Measurements from ENCODE around the gene ACTL8.

ACTL8 gene

DNA sequence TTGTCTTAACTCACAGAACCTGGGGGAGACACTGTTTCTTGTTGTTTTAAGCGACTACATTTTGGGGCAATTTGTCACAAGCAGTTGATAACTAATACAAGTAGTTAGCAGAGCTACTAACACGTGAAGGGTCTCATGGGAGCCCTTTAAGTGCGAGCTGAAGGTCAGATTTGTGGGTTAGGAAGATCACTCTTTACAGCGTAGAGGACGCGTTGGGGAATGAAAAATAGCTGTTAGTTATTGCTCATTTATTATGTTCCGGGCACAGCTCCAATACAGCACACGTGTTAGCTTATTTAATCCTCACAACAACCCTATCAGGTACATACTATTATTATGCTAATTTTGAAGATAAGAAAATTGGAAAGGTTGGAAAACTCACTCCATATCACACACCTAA lies 95.9 kb downstream of the ACTL8 start:
- no peak for DNase-seq

DNA sequence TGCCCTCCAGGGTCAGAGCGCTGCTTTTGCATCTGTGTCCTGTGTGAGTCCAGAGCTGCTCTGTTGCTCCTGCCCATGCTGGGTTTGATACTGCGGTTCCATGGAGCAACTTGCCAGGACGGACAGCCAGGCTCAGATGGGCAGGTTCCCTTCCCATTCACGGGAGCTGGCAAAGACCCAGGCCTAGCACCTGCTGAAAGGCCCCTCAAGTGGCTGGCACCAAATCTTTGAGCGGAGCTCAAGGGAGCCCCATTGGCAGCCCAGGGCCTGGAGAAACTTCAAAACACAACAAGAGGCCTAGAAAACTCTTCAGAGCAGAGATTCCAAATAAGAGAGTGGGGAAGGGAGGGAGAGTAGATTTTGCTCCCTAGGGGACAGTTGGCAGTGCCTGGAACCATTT lies 97.2 kb downstream of the ACTL8 start:
- no peak for DNase-seq

- DNase-seq, result no peak
These were observed 98.3 kb downstream of the ACTL8 start for GRCh38 chr1:17853241-17853935.

DNA sequence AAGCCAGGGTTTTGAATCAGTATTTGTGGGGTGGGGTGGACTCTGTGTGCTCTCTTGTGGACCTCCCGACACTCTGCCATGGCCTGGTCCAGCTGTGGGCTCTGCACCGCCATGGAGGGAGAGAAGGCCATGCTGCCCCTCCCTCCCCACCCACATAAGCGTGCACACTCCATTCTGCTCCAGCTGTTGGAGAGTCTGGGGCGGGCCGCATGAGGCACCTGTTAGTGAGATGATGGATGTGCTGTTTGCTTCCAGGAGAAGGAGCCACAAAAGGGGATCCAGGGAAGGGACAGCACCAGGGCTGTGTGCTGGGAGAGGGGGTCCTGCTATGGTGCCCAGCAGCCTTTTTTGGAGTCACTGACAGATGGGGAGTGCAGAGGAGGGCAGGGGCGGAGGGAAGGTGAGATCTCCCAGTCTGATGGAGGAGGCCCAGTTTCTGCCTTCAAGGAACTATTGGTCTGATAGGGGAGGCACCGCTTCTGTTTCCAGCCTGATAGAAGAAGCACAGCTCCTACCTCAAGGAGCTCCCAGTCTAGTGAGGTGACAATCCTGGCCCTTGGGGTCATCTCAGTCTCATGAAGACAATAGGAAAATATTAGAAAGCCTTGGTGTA lies 101.5 kb downstream of the ACTL8 start:
- no peak for DNase-seq

- DNase-seq, result no peak
These were observed 102.0 kb downstream of the ACTL8 start for GRCh38 chr1:17857109-17857499.

- DNase-seq, result no peak
These were observed 102.9 kb downstream of the ACTL8 start for GRCh38 chr1:17857996-17858395.

DNA sequence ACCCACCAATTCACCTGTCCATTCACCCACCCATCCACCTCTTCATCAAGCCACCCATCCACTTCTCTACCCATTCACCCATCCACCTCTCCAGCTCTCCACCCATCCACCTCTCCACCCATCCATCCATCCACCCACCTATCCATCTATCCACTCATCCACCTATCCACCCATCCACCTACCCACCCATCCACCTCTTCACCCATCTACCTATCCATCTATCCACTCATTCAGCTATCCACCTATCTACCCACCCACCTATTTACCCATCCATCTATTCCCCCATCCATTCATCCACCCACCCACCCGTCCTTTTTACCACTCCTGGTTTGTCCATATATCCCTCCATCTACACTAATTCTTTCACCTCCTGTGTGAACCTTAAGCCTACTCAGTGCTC lies 105.7 kb downstream of the ACTL8 start:
- DNase-seq, result no peak

- DNase-seq, result no peak
These were observed 106.6 kb downstream of the ACTL8 start for GRCh38 chr1:17861685-17862084.

- DNase-seq, result no peak
These were observed 107.0 kb downstream of the ACTL8 start for GRCh38 chr1:17862121-17862520.

DNA sequence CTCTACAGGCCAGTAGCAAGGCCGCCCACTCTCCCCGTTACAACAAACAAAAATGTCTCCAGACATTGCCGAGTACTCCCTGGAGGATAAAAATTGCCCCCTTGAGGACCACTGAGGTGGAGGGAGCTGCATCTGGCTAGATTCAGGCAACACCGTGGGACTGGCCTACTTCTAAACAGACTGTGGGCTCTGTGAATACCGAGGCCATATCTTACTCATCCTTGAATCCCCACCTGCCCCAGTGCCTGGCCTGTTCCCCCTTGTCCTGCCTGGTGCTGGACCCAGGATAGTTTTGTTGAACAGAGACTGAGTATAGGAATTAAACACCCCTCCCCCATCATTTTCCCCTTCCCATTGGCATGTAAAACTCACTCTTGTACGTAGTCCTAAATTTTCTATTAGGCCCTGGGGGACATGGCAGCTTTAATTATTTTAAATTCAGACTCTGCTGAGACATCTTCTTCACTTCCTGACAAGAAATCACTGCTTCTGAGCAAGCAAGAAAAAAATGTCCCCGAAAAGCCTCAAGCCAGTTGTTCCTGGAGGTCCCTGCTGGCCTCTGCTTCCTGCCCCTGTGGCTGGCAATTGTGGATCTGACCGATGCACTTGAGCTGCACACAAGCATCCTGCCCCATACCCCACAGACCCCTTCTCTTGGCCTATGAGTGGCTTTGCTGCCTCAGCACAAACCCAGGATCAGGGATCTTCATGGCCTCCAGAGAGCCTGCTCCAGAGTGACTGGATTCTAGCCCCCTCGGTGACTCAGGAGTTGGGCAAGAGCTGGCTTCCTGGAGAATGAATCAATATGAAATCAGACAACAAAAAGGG lies 111.0 kb downstream of the ACTL8 start:
- no peak for DNase-seq

DNA sequence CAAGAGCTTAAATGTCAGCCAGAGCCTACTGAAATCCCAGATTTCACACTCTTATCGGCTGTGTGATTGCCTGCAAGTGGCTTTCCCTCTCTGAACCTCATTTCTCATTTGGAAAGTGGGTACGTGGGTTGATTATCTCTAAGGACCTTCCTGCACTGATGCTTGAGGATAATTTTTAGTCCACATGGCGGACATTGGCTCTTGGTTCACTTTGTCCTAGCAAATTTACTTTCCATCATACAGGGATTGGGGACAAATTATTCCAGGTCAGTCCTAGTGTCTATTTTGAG lies 111.6 kb downstream of the ACTL8 start:
- no peak for DNase-seq

GRCh38 chr1:17867470-17867869 lies 112.3 kb downstream of the ACTL8 start:
- DNase-seq, result no peak

DNA sequence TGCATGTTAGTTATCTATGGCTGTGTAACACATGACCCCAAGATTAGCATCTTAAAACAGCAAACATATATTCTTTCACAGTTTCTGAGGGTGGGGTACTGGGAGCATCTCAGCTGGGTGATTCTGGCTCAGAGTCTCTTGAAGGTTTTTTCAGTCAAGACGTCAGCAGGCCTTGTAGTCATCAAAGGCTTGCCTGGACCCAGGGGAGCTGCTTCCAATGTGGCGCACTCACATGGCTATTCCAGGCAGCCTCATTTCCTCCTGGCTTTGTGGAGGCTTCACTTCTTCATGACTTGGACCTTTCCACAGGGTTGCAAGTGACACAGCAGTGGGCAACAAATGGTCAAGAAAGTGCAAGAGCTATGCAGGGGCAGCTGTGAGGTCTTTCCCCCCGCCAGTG lies 114.7 kb downstream of the ACTL8 start:
- DNase-seq, result no peak

- DNase-seq, result no peak
These were observed 115.5 kb downstream of the ACTL8 start for GRCh38 chr1:17870679-17871078.

GRCh38 chr1:17873007-17873675 lies 118.0 kb downstream of the ACTL8 start:
- DNase-seq, result no peak

GRCh38 chr1:17874231-17874630 lies 119.1 kb downstream of the ACTL8 start:
- DNase-seq, result no peak

- no peak for DNase-seq
These were observed 119.6 kb downstream of the ACTL8 start for GRCh38 chr1:17874710-17875109.

GRCh38 chr1:17875171-17875881 lies 120.2 kb downstream of the ACTL8 start:
- DNase-seq, result no peak

DNA sequence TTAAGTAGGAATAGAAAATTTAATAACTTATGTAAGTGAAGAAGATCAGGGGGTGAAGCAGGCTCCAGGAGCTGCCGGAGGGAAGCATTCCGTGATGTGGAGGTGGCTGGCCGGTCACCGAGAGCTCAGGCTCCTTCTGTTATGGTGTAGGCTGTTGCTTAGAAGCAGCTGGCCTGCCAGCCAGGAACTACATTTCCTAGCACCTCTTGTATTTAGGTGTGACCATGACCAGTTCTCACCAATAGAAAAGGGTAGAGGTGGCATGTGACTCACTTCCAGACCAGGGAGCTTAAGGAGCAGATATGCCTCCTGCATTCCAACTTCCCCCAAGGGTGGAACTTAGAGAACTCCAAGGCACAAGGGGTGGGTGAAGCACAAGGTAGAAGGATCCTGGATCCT lies 120.7 kb downstream of the ACTL8 start:
- DNase-seq, result no peak

Data from SHP77 treated with DMSO at 0.1 percent for 48 hours (cell line).